HEK293 (cell line): ENCODE measurements around the gene KLHL18.

Experiments used
- EGR2 ChIP-seq: fragments of 450-650 bp; formaldehyde crosslinking; IDR thresholded peaks from 2 replicates; pipeline ENCODE4 v1.5.1; 2016; ENCODE audit warnings: low read depth, missing biosample characterization, missing genetic modification characterization
- GLI4 ChIP-seq: fragments of 450-650 bp; formaldehyde crosslinking; IDR thresholded peaks from 2 replicates; pipeline ENCODE4 v1.5.1; 2016; ENCODE audit warnings: missing biosample characterization, missing genetic modification characterization
- HOXD13 ChIP-seq: sonication (generic); formaldehyde crosslinking; IDR thresholded peaks from 2 replicates; pipeline ENCODE4 v1.8.0; 2022; ENCODE audit warnings: missing genetic modification reagents, borderline replicate concordance
- KLF9 ChIP-seq: fragments of 450-650 bp; formaldehyde crosslinking; IDR thresholded peaks from 2 replicates; pipeline ENCODE4 v1.5.1; 2016; ENCODE audit warnings: missing biosample characterization, missing genetic modification characterization, low read depth
- OSR2 ChIP-seq: fragments of 450-650 bp; formaldehyde crosslinking; IDR thresholded peaks from 2 replicates; pipeline ENCODE4 v1.5.1; 2016; ENCODE audit warnings: missing biosample characterization, missing genetic modification characterization
- PRDM1 ChIP-seq: fragments of 450-650 bp; formaldehyde crosslinking; IDR thresholded peaks from 2 replicates; pipeline ENCODE4; 2016; ENCODE audit warnings: missing biosample characterization, missing genetic modification characterization
- REPIN1 ChIP-seq: fragments of 450-650 bp; formaldehyde crosslinking; IDR thresholded peaks from 2 replicates; pipeline ENCODE4 v1.5.1; 2017; ENCODE audit warnings: missing biosample characterization, missing genetic modification characterization, low read depth
- REST ChIP-seq: fragments of 450-650 bp; formaldehyde crosslinking; IDR thresholded peaks from 2 replicates; pipeline ENCODE4 v1.5.1; 2016; ENCODE audit warnings: missing biosample characterization, missing genetic modification characterization
- SETDB1 ChIP-seq: IDR thresholded peaks from one replicate; pipeline ENCODE4 v1.6.1; 2017; ENCODE audit warnings: mild to moderate bottlenecking, low read length, moderate library complexity, mixed read lengths; ENCODE audit not compliant: insufficient read length
- SP7 ChIP-seq: fragments of 450-650 bp; formaldehyde crosslinking; IDR thresholded peaks from 2 replicates; pipeline ENCODE4 v1.5.1; 2016; ENCODE audit warnings: missing biosample characterization, missing genetic modification characterization
- ZBTB10 ChIP-seq: fragments of 450-650 bp; formaldehyde crosslinking; IDR thresholded peaks from 2 replicates; pipeline ENCODE4 v1.5.1; 2016; ENCODE audit warnings: missing biosample characterization, missing genetic modification characterization
- ZBTB11 ChIP-seq: fragments of 450-650 bp; formaldehyde crosslinking; conservative IDR thresholded peaks from 2 replicates; pipeline ENCODE4 v1.5.1; 2016; ENCODE audit warnings: low read depth, missing biosample characterization, missing genetic modification characterization
- ZBTB20 ChIP-seq: fragments of 450-650 bp; formaldehyde crosslinking; IDR thresholded peaks from 2 replicates; pipeline ENCODE4 v1.5.1; 2016; ENCODE audit warnings: missing biosample characterization, missing genetic modification characterization
- ZBTB21 ChIP-seq: fragments of 450-650 bp; formaldehyde crosslinking; IDR thresholded peaks from 2 replicates; pipeline ENCODE4 v1.5.1; 2017; ENCODE audit warnings: missing biosample characterization, missing genetic modification characterization
- ZBTB8A ChIP-seq: fragments of 450-650 bp; formaldehyde crosslinking; IDR thresholded peaks from 2 replicates; pipeline ENCODE4 v1.5.1; 2016; ENCODE audit warnings: missing biosample characterization, missing genetic modification characterization
- ZEB2 ChIP-seq: fragments of 450-650 bp; formaldehyde crosslinking; IDR thresholded peaks from 2 replicates; pipeline ENCODE4 v1.5.1; 2016; ENCODE audit warnings: missing biosample characterization, missing genetic modification characterization
- ZFHX2 ChIP-seq: fragments of 450-650 bp; formaldehyde crosslinking; conservative IDR thresholded peaks from 2 replicates; pipeline ENCODE4 v1.5.1; 2016; ENCODE audit warnings: missing biosample characterization, missing genetic modification characterization
- ZIC2 ChIP-seq: fragments of 450-650 bp; formaldehyde crosslinking; IDR thresholded peaks from 2 replicates; pipeline ENCODE4 v1.5.1; 2016; ENCODE audit warnings: missing biosample characterization, missing genetic modification characterization
- ZNF121 ChIP-seq: fragments of 450-650 bp; formaldehyde crosslinking; IDR thresholded peaks from 2 replicates; pipeline ENCODE4 v1.5.1; 2016; ENCODE audit warnings: missing biosample characterization, missing genetic modification characterization
- ZNF133 ChIP-seq: fragments of 450-650 bp; formaldehyde crosslinking; IDR thresholded peaks from 2 replicates; pipeline ENCODE4 v1.5.1; 2016; ENCODE audit warnings: missing biosample characterization, missing genetic modification characterization
- ZNF157 ChIP-seq: fragments of 450-650 bp; formaldehyde crosslinking; IDR thresholded peaks from 2 replicates; pipeline ENCODE4 v1.5.1; 2016; ENCODE audit warnings: missing biosample characterization, missing genetic modification characterization
- ZNF175 ChIP-seq: fragments of 450-650 bp; formaldehyde crosslinking; IDR thresholded peaks from 2 replicates; pipeline ENCODE4 v1.5.1; 2016; ENCODE audit warnings: missing biosample characterization, missing genetic modification characterization
- ZNF354C ChIP-seq: fragments of 450-650 bp; formaldehyde crosslinking; IDR thresholded peaks from 2 replicates; pipeline ENCODE4 v1.5.1; 2016; ENCODE audit warnings: missing biosample characterization, missing genetic modification characterization, low read depth, borderline replicate concordance
- ZNF391 ChIP-seq: fragments of 450-650 bp; formaldehyde crosslinking; IDR thresholded peaks from 2 replicates; pipeline ENCODE4 v1.5.1; 2016; ENCODE audit warnings: low read depth, missing biosample characterization, missing genetic modification characterization, borderline replicate concordance
- ZNF501 ChIP-seq: fragments of 450-650 bp; formaldehyde crosslinking; IDR thresholded peaks from 2 replicates; pipeline ENCODE4 v1.5.1; 2016; ENCODE audit warnings: missing biosample characterization, missing genetic modification characterization
- ZNF600 ChIP-seq: fragments of 450-650 bp; formaldehyde crosslinking; IDR thresholded peaks from 2 replicates; pipeline ENCODE4 v1.5.1; 2016; ENCODE audit warnings: missing biosample characterization, missing genetic modification characterization
- ZNF639 ChIP-seq: fragments of 450-650 bp; formaldehyde crosslinking; IDR thresholded peaks from 2 replicates; pipeline ENCODE4 v1.5.1; 2016; ENCODE audit warnings: missing biosample characterization, missing genetic modification characterization
- ZNF701 ChIP-seq: fragments of 450-650 bp; formaldehyde crosslinking; IDR thresholded peaks from 2 replicates; pipeline ENCODE4 v1.5.1; 2016; ENCODE audit warnings: missing biosample characterization, missing genetic modification characterization
- ZSCAN30 ChIP-seq: fragments of 450-650 bp; IDR thresholded peaks from 2 replicates; pipeline ENCODE4 v1.5.1; 2018; ENCODE audit warnings: missing biosample characterization, mild to moderate bottlenecking, missing genetic modification characterization, moderate library complexity

KLHL18 gene

GRCh38 chr3:47381317-47382157, 98.8 kb downstream of the KLHL18 start (continued):
- TF ChIP-seq HOXD13 (no peak), ZNF133 (tag by site-specific recombination) (no peak; the same call in 1 of the 2 replicates), KLF9 (tag by site-specific recombination) (no peak; the same call in none of the 2 replicates), ZNF157 (no peak), SETDB1 (no peak), SP7 (peak; percentile 35; the same call in 1 of the 2 replicates), ZNF701 (tag by site-specific recombination) (0 out of 2 replicates have a peak, but pooled peaks have one; percentile 47), EGR2 (peak; percentile 47; the same call in 1 of the 2 replicates), REST (tag by site-specific recombination) (peak; percentile 31; the same call in 1 of the 2 replicates), ZNF639 (tag by site-specific recombination) (no peak), ZNF354C (no peak), GLI4 (tag by site-specific recombination) (no peak), ZFHX2 (peak; percentile 59; the same call in 1 of the 2 replicates), ZBTB8A (tag by site-specific recombination) (0 out of 2 replicates have a peak, but pooled peaks have one; percentile 45), ZBTB20 (tag by site-specific recombination) (peak; percentile 83), ZNF121 (no peak), ZBTB21 (no peak), ZSCAN30 (tag by site-specific recombination) (no peak), PRDM1 (tag by site-specific recombination) (no peak), ZNF391 (0 out of 2 replicates have a peak, but pooled peaks have one; percentile 5), OSR2 (tag by site-specific recombination) (no peak), ZNF600 (peak; percentile 76; the same call in 1 of the 2 replicates), ZNF501 (0 out of 2 replicates have a peak, but pooled peaks have one; percentile 0), ZNF175 (tag by site-specific recombination) (no peak), ZIC2 (tag by site-specific recombination) (0 out of 2 replicates have a peak, but pooled peaks have one; percentile 55), ZBTB11 (tag by site-specific recombination) (no peak; the same call in none of the 2 replicates), ZBTB10 (peak; percentile 41; the same call in 1 of the 2 replicates), ZEB2 (tag by site-specific recombination) (no peak), REPIN1 (tag by site-specific recombination) (0 out of 2 replicates have a peak, but pooled peaks have one; percentile 0)
